GM18868 (cell line): ENCODE measurements around the gene CAPN12.
A peak's percentile ranks its signal among the peaks of the same experiment; 100 is the strongest.
"Not testable (repeated sequence)": the region's sequence is repeated elsewhere in the genome, so short reads cannot be mapped to it uniquely, and the experiment has no call there.

Experiments
- ATAC-seq: cut with Tn5 transposase; IDR thresholded peaks from one replicate; pipeline ENCODE4 v1.9.1; 2021; ENCODE audit warnings: mild to moderate bottlenecking, moderate library complexity; ENCODE audit not compliant: unreplicated experiment

CAPN12 gene

DNA sequence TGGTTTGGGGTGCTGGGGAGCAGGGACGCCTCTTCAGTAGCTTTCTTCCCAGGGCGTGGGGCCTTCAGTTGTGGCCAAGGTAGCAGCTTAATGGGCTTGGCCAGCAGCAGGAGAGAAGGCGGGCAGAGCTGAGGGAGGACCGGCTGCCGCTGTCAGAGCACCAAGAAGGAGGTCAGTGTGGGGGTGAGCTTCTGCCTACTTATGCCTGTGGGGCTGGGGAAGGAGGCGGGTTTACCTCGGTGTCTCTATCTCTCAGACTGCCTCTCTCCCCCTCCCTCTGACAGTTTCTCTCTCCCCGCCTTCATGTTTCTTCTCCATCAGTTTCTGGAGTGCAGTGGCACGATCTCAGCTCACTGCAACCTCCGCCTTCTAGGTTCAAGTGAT, at the start of gene CAPN12:
Gene CAPN12 (minus strand): TSS at position 177 of the 384 bp plus-strand sequence. CDS start 309 bp downstream, outside the sequence.
- ATAC-seq, result no peak

DNA sequence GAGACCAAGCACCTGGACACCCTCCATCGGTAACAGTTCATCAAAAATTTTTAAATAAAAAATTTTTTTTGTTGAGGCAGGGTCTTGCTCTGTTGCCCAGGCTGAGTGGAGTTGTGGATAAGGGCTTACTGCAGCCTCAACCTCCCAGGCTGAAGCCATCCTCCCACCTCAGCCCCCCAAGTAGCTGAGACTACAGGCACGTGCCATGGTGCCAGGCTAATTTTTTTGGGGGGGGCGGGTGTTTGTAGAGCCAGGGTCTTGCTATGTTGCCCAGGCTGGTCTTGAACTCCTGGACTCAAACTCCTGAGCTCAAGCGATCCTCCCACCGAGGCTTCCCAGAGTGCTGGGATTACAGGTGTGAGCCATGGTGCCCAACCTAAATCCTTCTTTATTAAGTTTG, 49.4 kb upstream of the CAPN12 start:
- ATAC-seq, result no peak

DNA sequence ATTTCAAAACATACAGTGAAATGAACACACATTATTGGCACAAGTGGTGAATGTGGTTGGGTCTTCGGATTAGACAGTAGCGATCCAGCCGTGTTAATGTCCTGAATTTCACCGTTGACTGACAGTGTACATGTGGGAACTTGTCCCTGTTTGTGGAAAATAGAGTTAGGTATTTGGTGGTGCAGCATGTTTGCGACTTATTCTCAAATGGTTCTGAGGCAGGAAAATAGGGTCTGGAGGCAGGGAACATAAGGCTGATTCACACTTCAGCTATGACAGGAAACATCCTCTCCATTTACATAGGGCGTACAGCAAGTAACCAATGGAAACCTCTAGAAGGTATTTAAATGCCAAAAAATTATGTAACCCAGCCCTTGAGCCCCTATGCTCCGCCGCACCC, 48.9 kb upstream of the CAPN12 start:
- no peak for ATAC-seq

DNA sequence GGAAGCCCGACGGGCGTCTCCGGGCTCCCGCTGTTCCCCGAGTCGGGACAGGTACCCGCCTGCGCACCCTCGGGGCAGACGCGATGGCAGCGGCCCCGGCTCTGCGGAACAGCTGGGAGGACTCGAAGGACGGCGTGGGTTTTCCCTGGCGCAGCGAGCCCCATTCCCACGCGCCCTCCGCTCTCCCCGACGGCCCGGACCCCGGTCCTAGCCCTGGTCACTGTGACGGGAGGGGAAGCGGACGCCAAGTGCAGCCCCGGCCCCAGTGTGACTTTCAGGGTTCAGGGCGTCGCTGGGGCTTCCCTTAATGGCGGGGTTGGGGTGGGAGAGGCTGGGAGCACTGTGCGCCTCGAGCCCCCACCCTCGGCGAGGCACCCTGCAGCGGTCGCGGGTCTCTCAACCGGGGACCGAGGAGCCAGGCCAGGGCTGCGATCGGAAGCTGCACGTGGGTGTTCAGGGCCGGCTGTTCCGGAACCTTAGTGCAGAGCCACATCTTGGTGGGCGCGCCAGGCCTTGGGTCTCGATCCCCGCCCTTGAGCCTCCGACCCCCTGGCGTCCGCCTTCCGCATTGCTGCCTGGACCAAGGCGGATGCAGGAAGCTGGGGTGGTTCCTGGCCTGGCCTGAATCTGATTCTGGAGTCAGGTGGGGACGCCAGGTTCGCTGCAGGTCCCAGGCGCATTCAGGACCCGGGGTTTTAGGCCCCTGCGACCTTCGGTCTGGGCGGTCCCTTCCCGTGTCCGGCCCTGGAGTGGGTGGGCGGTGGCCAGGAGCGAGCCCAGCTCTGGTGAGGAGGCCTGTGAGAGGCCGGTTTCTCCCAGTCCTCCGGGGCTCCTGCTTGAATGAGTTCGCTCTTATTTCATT, 48.2 kb upstream of the CAPN12 start:
- ATAC-seq, result no peak

DNA sequence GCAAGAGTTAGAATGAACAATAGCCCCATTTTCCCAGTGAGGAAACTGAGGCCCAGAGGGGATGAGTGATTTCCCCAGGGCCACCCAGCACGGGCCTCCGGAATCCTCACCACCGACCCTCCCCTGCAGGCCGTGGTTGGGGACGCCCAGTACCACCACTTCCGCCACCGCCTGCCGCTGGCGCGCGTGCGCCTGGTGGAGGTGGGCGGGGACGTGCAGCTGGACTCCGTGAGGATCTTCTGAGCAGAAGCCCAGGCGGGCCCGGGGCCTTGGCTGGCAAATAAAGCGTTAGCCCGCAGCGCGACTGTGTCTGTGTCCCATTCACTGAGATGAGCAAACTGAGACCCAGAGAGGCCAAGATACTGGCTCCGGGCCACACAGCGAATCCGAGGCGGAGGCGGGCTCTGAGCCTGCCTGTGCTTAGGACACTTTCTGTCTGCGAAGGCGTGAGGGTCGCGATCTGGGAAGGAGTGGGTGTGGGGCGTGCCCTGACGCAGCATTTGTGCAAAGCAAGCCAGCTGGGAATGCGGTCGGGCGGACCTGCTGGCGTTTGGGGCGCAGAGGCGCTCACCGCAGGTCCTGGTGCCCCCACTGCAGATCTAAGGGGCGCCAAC, 47.3 kb upstream of the CAPN12 start:
- peak; percentile 61 for ATAC-seq

- ATAC-seq, result not testable (repeated sequence)
These were observed 46.5 kb upstream of the CAPN12 start for GRCh38 chr19:38790507-38791403.

DNA sequence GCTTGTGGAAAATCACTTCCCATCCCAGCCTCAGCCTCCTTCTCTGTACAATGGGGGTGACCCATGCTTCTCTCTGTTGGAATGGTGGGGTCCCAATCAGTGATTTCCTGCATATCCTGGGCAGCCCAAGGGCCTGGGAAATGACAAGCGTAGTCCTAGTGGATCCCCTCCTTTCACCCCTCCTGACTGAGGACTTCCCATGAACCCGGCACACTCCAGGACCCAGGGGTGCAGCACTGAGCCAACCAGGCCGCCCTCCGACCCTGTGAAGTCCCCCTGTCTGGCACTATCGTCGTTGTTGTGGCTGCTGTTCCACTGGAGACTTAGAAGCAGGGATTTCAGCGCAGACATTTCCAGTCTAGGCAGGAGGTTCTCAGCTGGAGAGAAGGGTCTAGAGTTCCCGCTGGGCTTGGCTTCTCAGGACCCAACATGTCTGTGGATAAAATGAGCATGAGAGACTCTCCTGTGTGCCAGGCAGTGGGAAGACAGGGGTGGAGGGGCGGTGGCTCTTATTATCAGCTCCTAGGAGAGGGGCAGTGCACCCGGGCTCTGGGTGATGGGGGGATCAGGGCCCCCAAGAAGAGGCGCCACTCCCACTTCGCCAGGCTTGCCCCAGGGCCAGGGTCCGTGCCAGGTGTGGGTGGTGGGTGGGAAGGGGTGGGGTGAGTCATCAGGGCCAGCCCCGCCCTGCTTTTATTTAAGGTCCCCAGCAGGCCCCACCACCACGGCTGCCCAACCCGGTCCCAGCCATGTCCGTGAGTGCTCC, 44.4 kb upstream of the CAPN12 start, which contains the start of gene LGALS7B:
Gene LGALS7B (plus strand): TSS at position 723 of the 766 bp plus-strand sequence. CDS start 27 bp downstream, at position 750.
- no peak for ATAC-seq

DNA sequence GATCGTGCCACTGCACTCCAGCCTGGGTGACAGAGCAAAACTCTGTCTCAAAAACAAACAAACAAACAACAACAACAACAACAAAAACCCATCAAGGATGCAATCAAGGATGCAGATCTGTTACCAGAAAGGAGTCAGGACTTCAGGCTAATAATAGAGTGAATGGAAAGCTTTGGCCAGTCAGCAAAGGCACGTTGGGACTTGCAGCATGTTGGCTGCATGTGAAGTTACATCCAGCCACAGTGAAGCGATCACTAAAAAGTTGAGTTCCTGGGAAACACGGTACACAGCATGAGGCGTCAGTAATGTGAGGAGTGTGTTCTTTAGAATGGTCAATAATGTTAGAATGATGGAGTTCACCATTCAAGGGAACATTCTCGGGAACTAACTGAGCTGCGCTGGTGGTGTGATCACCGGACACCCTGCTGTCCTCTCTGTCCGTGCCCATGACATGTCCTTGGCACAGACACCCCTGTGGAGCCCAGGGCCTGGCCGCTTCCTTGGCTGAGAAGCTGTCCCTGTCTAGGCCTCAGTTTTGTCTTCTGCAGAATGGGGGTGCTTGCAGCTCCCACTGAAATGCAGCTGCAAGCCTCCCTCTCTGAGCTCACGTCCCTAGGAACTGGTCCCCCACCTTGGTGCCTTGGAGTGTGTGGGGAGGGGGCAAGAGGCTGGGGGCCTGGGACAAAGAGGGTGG, 42.4 kb upstream of the CAPN12 start:
- no peak for ATAC-seq

DNA sequence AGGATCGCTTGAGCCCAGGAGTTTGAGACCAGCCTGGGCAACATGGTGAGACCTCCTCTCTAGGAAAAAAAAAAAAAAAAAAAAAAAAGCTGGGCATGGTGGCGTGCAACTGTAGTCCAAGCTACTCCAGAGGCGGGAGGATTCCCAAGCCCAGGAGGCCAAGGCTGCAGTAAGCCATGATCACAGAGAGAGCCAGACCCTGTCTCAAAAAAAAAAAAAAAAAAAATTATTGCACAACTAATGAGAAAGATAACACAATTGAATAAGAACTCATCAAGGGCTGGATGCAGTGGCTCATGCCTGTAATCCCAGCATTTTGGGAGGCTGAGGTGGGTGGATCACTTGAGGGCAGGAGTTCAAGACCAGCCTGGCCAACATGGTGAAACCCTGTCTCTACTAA, 41.8 kb upstream of the CAPN12 start:
- ATAC-seq, result not testable (repeated sequence)

DNA sequence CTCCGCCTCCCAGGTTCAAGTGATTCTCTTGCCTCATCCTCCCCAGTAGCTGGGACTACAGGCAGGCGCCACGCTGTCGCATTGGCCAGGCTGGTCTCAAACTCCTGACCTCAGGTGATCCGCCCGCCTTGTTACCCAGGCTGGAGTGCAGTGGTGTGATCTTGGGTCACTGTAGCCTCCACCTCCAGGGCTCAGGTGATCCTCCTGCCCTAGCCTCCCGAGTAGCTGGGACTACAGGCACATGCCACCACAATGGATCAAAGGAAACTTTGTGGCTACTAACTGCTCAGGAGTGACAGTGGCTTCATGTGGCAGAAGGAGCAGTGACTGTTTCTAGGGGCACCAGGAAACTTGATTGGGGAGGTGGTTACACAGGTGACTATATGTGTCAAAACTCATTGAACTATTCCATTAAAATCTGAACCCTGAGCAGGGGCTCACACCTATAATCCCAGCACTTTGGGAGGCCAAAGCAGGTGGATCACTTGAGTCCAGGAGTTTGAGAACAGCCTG, 41.0 kb upstream of the CAPN12 start:
- ATAC-seq, result no peak

- no peak for ATAC-seq
These were observed 40.0 kb upstream of the CAPN12 start for GRCh38 chr19:38784224-38784623.

- not testable (repeated sequence) for ATAC-seq
These were observed 37.9 kb upstream of the CAPN12 start for GRCh38 chr19:38782212-38782611.

GRCh38 chr19:38781058-38781457, 36.8 kb upstream of the CAPN12 start:
- no peak for ATAC-seq

GRCh38 chr19:38780443-38780842, 36.2 kb upstream of the CAPN12 start:
- no peak for ATAC-seq

DNA sequence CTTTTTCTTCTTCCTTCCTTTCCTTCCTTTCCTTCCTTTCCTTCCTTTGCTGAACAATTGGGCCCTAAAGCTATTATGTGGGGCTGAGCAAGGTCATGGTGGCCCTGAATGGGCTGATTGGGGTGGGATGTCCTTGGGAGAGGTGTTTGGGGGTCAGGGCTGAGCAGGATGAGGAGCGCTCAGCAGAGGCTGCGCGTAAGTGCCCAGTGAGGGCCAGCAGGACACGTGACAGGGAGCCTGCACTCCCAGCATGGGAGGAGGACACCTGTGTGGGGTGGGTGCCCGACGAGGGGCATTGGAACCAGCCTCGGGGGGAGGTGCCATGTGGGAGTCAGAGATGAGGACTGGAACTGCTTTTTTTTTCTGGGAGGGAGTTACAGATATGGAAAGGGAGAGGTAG, 34.5 kb upstream of the CAPN12 start:
- no peak for ATAC-seq

- no peak for ATAC-seq
These were observed 30.1 kb upstream of the CAPN12 start for GRCh38 chr19:38774181-38774950.

GRCh38 chr19:38773469-38774177, 29.3 kb upstream of the CAPN12 start, which contains the start of gene LGALS7:
TSS of gene LGALS7 (minus strand) at chr19:38773517. CDS start at chr19:38773492, 25 bp downstream.
- no peak for ATAC-seq

DNA sequence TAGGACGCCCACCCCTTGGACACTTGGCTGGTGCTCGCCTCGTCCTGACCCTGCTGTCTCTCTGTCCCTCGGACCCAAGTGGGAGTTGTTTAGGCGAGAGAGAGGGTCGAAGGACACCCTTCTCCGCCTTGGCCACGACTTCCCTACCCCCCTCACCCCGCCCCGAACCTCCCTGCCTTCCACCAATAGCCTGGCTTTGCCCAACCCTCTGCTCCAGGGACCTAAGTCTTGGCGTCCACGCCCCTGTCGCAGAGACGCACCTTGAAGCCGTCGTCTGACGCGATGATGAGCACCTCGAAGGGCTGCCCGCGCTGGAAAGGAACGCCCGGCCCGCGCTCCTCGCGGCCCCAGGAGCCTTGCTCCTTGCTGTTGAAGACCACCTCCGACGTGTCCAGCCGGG, 27.3 kb upstream of the CAPN12 start:
- not testable (repeated sequence) for ATAC-seq
